HG03135 (cell line): ENCODE data around the gene MTFR2.

Experiments used
- ATAC-seq: cut with Tn5 transposase; IDR thresholded peaks from one replicate; pipeline ENCODE4 v1.9.1; 2021; ENCODE audit warnings: mild to moderate bottlenecking, moderate library complexity; ENCODE audit not compliant: unreplicated experiment

MTFR2 gene

GRCh38 chr6:136249811-136250685 is at the start of gene MTFR2:
MTFR2 (minus strand) TSS chr6:136250311; CDS start chr6:136249099, 1,212 bp downstream.
- peak; percentile 97 for ATAC-seq

- no peak for ATAC-seq
These were observed 44.5 kb upstream of the MTFR2 start for GRCh38 chr6:136294621-136295020.

- ATAC-seq: peak; percentile 31
These were observed 40.4 kb upstream of the MTFR2 start for GRCh38 chr6:136290410-136291010.

DNA sequence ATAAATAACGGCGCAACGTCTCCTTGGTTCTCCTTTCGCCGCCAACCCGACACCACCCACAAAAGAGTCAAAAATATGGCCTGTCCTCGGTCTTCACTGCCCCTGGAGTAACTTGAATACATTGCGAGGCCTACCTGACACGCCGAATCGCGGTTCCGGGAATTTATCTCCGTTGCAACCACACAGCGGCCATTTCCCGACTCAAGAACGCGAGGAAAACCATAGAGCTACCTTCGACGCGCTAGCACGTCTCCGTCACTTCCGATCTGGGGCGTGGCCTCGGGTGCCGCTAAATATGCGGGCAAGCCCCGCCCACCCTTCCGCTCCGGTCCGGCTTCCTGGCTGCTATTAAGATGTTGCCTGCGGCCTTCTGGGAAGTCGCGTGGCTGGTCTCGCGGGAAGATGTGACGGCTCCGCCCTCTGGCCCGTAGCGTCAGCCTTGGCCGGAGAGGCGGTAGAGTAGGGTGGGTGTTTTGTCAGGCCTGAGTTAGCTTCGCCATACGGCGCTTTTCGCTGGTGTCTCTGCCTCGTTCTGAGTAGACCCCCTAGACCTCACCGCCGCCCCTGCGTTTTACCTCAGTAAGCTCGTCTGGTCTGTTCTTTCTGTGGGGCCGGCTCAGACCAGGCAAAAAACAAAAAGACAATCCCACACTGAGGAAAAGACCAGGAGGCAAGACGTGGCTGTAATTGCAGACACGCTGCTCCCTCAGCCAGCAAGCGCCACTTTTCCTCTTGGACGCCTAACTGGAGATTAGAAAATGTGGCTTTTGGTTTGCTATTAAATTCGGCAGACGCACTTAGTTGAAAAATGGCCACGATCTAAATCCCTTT is 39.7 kb upstream of the MTFR2 start, which contains the start of gene BCLAF1:
BCLAF1 (minus strand) TSS at position 268 of the 831 bp plus-strand sequence. CDS start 9,980 bp downstream, outside the sequence.
- ATAC-seq: peak; percentile 88

DNA sequence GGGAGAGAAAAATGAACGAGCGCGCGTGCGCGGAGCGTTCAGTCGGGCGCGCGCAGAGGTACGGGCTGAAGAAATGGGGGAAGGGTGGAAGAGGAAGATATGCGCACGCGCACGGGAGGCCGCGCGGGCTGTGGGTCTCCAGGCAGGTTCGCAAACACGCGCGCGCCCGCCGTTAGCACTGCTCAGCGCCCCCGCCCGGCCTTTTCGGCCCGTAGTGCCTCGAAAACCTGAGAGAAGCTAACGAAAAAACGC is 39.1 kb upstream of the MTFR2 start:
- ATAC-seq: peak; percentile 36

GRCh38 chr6:136288566-136289326 is 38.6 kb upstream of the MTFR2 start:
- peak; percentile 44 for ATAC-seq

DNA sequence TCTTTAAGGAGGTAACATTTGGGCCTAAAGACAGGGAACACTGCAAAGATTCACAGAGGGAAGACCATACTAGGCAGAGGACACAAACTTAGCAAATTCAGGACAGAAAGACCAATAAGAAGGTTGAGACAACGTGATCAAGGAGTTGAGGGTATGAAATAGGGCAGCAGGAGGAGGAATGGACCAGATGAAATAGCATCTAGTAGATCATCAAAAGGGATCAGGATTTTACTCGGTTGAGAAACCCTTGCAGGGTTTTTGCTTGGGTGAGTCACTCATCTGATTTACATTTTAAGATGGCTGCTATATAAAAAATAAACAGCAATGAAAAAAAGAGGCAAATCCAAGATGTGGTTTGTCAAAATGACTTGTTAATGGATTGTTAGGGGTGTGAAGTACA is 34.8 kb upstream of the MTFR2 start:
- ATAC-seq: no peak

DNA sequence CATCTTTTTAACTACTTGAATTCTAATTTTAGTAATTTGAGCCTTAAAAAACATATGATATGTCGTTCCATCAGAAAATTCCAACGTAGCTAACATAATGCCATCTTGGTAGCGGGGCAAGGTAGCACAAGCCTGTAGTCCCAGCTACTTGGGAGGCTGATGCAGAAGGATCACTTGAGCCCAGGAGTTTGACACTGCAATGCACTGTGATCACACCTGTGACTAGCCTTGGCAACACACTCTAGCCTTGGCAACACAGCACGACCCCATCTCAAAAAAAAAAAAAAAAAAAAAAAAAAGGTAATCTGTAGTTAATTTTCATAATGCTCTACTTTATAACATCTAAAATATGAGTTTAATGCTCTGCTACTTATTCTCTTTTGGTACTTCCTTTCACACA is 32.8 kb upstream of the MTFR2 start:
- no peak for ATAC-seq

DNA sequence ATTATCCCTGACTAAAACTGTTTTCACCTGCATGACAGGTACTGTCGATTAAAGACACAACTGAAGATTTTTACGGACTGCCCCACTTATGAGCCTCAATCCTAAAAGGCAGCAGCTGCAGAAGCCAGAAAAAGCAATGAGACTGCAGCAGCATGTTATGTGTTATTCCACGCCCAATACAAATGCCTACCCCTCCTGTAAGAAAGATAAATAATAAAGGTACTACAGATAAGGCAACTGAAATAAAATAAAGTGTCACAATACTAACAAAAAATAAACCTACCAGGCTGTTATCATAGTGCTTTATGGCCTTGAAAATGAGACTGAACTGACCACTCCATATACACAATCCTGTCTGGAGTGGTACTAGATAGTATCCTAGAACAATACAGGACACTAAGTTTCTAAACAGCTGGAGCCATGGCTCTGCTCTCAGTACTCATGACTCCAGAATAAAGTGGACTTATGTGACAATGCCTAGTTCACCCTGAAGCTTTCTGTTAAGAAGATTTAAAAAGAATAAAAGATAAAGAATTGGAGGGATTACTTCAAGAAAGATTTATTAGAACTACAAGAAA is 30.0 kb upstream of the MTFR2 start:
- ATAC-seq: no peak

- ATAC-seq: no peak
These were observed 24.0 kb upstream of the MTFR2 start for GRCh38 chr6:136274062-136274461.

DNA sequence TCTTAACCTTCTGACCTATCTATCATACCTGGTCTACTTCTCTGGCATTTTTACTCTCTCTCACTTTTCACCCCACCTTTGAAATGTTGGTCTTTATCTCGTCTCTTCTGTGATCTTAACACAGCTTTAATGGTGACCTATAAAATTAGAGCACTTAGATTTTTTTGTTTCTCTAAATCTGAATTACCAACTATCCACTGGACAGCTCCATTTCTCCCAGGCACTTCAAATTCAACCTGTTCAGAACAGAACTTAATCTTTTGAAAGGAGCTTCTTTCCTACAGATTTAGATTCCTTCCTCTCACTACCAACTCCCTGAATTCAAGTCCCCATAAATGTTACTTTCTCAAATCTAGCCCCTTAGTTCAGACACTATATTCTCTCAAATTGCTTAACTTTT is 15.0 kb upstream of the MTFR2 start:
- no peak for ATAC-seq

DNA sequence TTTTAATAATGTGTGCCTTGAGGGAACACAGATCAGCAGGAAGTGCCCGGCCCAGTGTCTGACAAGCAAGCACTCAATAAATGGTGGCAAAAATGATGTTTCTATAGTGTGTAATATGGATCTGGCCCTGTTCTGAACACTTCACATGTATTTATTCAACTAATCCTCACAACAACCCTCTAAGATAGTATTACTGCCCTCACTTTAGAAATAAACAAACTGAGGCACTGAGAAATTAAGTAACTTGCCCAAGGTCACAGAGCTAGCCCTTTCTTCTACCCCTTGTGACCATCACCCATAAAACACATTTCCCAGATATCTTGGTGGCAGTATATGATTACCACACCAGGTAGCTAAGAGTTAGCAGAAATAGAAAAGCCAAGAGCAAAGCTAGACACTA is 12.8 kb upstream of the MTFR2 start:
- ATAC-seq: no peak

DNA sequence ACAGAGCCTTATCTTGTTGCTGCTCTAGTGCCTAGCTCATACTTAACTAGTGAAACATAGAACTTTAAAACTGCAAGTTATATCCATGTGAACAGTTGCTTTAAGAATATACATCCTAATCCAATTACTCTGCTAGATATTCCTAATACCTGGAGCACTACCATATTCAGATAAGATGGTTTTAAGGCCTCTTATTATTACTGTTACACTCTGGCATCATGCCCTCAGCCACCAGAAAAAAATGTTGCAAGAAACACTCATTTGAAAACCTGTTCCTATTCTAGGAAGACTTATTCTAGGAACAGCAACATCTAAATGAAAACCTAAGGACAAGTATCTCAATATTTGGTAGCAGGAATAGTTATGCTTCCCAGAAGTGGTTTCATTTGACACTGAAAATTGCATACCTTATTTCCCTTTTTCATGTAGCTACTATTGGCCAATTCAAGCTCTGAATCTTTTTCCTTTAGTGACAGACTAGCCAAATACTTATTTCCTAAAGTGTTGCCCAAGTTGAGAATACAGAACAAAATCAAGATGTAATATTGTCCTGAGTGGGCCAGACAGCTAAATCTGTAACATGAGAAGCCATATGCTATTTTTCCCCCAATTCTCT is 4.8 kb upstream of the MTFR2 start:
- ATAC-seq: no peak

- no peak for ATAC-seq
These were observed 3.6 kb upstream of the MTFR2 start for GRCh38 chr6:136253734-136254133.

GRCh38 chr6:136252441-136252840 is 2.3 kb upstream of the MTFR2 start:
- no peak for ATAC-seq

- no peak for ATAC-seq
These were observed 1.3 kb upstream of the MTFR2 start for GRCh38 chr6:136251394-136251793.

GRCh38 chr6:136250686-136251008 is 536 bp upstream of the MTFR2 start:
- no peak for ATAC-seq

DNA sequence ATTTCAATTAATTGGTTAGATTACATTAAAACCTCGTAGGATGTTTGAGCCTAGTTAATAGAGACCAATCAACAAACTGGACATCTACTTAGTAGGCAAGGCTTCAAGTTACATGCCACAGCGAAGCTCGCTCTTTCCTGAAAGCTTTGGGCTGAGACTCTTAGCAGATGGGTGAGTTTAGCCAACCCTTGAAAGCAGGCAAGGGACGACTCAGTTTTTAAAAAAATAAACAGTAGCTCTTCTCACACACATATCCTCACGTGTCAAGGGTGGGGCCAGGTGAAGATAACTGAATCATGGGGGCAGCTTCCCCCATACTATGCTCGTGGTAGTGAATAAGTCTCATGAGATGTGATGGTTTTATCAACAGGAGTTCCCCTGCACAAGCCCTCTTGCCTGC is 775 bp downstream of the MTFR2 start:
- ATAC-seq: no peak

- no peak for ATAC-seq
These were observed 6.0 kb downstream of the MTFR2 start for GRCh38 chr6:136244061-136244616.
